IMR-90 (cell line): ENCODE measurements around the gene ATG2A. TPM values are rescaled to one million over a fixed set of nuclear protein-coding genes. Genes with fewer than 3 reads are reported as not detected.

Experiments used
- ATAC-seq: fragments of 200-7000 bp; cut with Tn5 transposase; 2 replicates; pipeline ENCODE4 v1.9.1; 2020; ENCODE audit warnings: low read depth, mild to moderate bottlenecking, moderate library complexity
- BruUV-seq: library from RNA; stranded (reverse); fragments of 400-500 nt; replicated peaks from 2 replicates; lab custom pipeline; 2021; lab: Mats Ljungman, UMichigan
- CTCF ChIA-PET: fragments of 300-600 bp; formaldehyde crosslinking; extraction: SDS; loops from one replicate; lab custom pipeline; 2021; ENCODE audit warnings: antibody characterized with exemption; lab: Yijun Ruan, JAX
- POLR2A ChIA-PET: fragments of 300-600 bp; sonication (Branson Sonifier 250); formaldehyde crosslinking; loops from one replicate; lab custom pipeline; 2022; ENCODE audit warnings: antibody characterized with exemption; ENCODE audit not compliant: unreplicated experiment; lab: Charles Lee
- DNase-seq: peaks from one replicate; pipeline ENCODE4 v3.0.0; 2013
- H2AFZ ChIP-seq: replicated peaks from 2 replicates; pipeline ENCODE3; 2013; ENCODE audit warnings: low read length, mild to moderate bottlenecking; ENCODE audit not compliant: poor library complexity
- H2AK5ac ChIP-seq: 2 replicates; pipeline ENCODE4 v1.6.1; 2013; ENCODE audit warnings: low read depth, low read length, inconsistent platforms
- H2AK9ac ChIP-seq: replicated peaks from 2 replicates; pipeline ENCODE3; 2013; ENCODE audit warnings: mild to moderate bottlenecking, low read depth, low read length, moderate library complexity; ENCODE audit not compliant: poor library complexity
- H2BK120ac ChIP-seq: 2 replicates; pipeline ENCODE4 v1.6.1; 2013; ENCODE audit warnings: low read depth, low read length, inconsistent platforms
- H2BK15ac ChIP-seq: 3 replicates; pipeline ENCODE4 v1.6.1; 2013; ENCODE audit warnings: low read depth, low read length, inconsistent platforms
- H2BK20ac ChIP-seq: 2 replicates; pipeline ENCODE4 v1.6.1; 2013; ENCODE audit warnings: low read depth, mild to moderate bottlenecking, inconsistent platforms, low read length, moderate library complexity
- H2BK5ac ChIP-seq: 2 replicates; pipeline ENCODE4 v1.6.1; 2013; ENCODE audit warnings: mild to moderate bottlenecking, low read depth, low read length, inconsistent platforms; ENCODE audit not compliant: poor library complexity, severe bottlenecking
- H3K14ac ChIP-seq: replicated peaks from 2 replicates; pipeline ENCODE4 v1.6.1; 2013; ENCODE audit warnings: low read depth, low read length, inconsistent platforms
- H3K18ac ChIP-seq: 2 replicates; pipeline ENCODE4 v1.6.1; 2013; ENCODE audit warnings: low read depth, low read length, control low read depth
- H3K23ac ChIP-seq: 2 replicates; pipeline ENCODE4 v1.6.1; 2013; ENCODE audit warnings: low read depth, low read length, inconsistent platforms
- H3K27ac ChIP-seq: 2 replicates; pipeline ENCODE4 v1.5.1; 2013; ENCODE audit warnings: mild to moderate bottlenecking, control low read depth, low read length; ENCODE audit not compliant: insufficient read depth
- H3K27me3 ChIP-seq: 2 replicates; pipeline ENCODE4 v1.6.1; 2013; ENCODE audit warnings: low read length; ENCODE audit not compliant: control insufficient read depth, insufficient read depth
- H3K36me3 ChIP-seq: 2 replicates; pipeline ENCODE4 v1.6.1; 2013; ENCODE audit warnings: low read length, mixed read lengths; ENCODE audit not compliant: control insufficient read depth, insufficient read depth
- H3K4ac ChIP-seq: 2 replicates; pipeline ENCODE4 v1.6.1; 2013; ENCODE audit warnings: low read depth, low read length, inconsistent platforms
- H3K4me1 ChIP-seq: 2 replicates; pipeline ENCODE4 v1.6.1; 2013; ENCODE audit warnings: low read length, mixed read lengths; ENCODE audit not compliant: control insufficient read depth, insufficient read depth
- H3K4me2 ChIP-seq: 2 replicates; pipeline ENCODE4 v1.6.1; 2013; ENCODE audit warnings: low read depth, mild to moderate bottlenecking, control low read depth, low read length, moderate library complexity
- H3K4me3 ChIP-seq: 2 replicates; pipeline ENCODE4 v1.5.1; 2013; ENCODE audit warnings: low read depth, mild to moderate bottlenecking, control low read depth, low read length, moderate library complexity; ENCODE audit not compliant: insufficient read depth
- H3K56ac ChIP-seq: 2 replicates; pipeline ENCODE4 v1.6.1; 2013; ENCODE audit warnings: low read length, inconsistent platforms; ENCODE audit not compliant: insufficient read depth; ENCODE audit errors: extremely low read depth
- H3K79me1 ChIP-seq, 2 experiments: 2 replicates each; pipeline ENCODE4 v1.6.1; 2013; ENCODE audit warnings: low read length in 2 of 2, inconsistent platforms in 1 of 2, low read depth in 1 of 2
- H3K9ac ChIP-seq: 2 replicates; pipeline ENCODE4 v1.6.1; 2013; ENCODE audit warnings: low read depth, low read length, control low read depth
- H3K9me1 ChIP-seq: 2 replicates; pipeline ENCODE4 v1.6.1; 2013; ENCODE audit warnings: low read length, inconsistent platforms; ENCODE audit not compliant: insufficient read depth
- H3K9me3 ChIP-seq: 2 replicates; pipeline ENCODE4 v1.6.1; 2013; ENCODE audit warnings: low read length; ENCODE audit not compliant: control insufficient read depth, insufficient read depth
- H4K20me1 ChIP-seq: 2 replicates; pipeline ENCODE4 v1.6.1; 2013; ENCODE audit warnings: low read length, inconsistent platforms; ENCODE audit not compliant: insufficient read depth
- H4K5ac ChIP-seq: 2 replicates; pipeline ENCODE4 v1.6.1; 2013; ENCODE audit warnings: mild to moderate bottlenecking, low read depth, low read length, control low read depth
- H4K8ac ChIP-seq, 2 experiments: 2 replicates each; pipeline ENCODE4 v1.6.1; 2013; ENCODE audit warnings: low read depth in 2 of 2, low read length in 2 of 2, control low read depth in 1 of 2, inconsistent platforms in 1 of 2
- H4K91ac ChIP-seq: 2 replicates; pipeline ENCODE4 v1.6.1; 2013; ENCODE audit warnings: low read depth, low read length, inconsistent platforms; ENCODE audit not compliant: insufficient read depth
- BHLHE40 ChIP-seq: fragments of 150-350 bp; IDR thresholded peaks from 2 replicates; pipeline ENCODE4 v1.6.1; 2016; ENCODE audit warnings: mild to moderate bottlenecking, low read depth, low read length
- CEBPB ChIP-seq: IDR thresholded peaks from 2 replicates; pipeline ENCODE4 v1.6.1; 2012; ENCODE audit warnings: low read depth, low read length, improper control_type of control experiment
- FOS ChIP-seq: fragments of 150-350 bp; IDR thresholded peaks from 2 replicates; pipeline ENCODE4 v1.6.1; 2016; ENCODE audit warnings: low read depth, low read length
- MAFK ChIP-seq: IDR thresholded peaks from 2 replicates; pipeline ENCODE4 v1.6.1; 2012; ENCODE audit warnings: low read depth, low read length, improper control_type of control experiment
- MAZ ChIP-seq: IDR thresholded peaks from 2 replicates; pipeline ENCODE4 v1.6.1; 2012; ENCODE audit warnings: low read depth, mild to moderate bottlenecking, low read length, improper control_type of control experiment, moderate library complexity, borderline replicate concordance
- MXI1 ChIP-seq: IDR thresholded peaks from 2 replicates; pipeline ENCODE4 v1.6.1; 2012; ENCODE audit warnings: low read depth, mild to moderate bottlenecking, low read length, moderate library complexity, borderline replicate concordance
- NFE2L2 ChIP-seq: fragments of 150-350 bp; IDR thresholded peaks from 2 replicates; pipeline ENCODE4 v1.6.1; 2016; ENCODE audit warnings: low read depth, mild to moderate bottlenecking, low read length
- POLR2A ChIP-seq: IDR thresholded peaks from 2 replicates; pipeline ENCODE4 v1.6.1; 2012; ENCODE audit warnings: mild to moderate bottlenecking, low read depth, low read length
- RAD21 ChIP-seq: IDR thresholded peaks from 2 replicates; pipeline ENCODE4 v1.6.1; 2012; ENCODE audit warnings: low read length, improper control_type of control experiment
- RCOR1 ChIP-seq: IDR thresholded peaks from 2 replicates; pipeline ENCODE4 v1.6.1; 2012; ENCODE audit warnings: mild to moderate bottlenecking, low read length, improper control_type of control experiment; ENCODE audit not compliant: insufficient replicate concordance
- RFX5 ChIP-seq: IDR thresholded peaks from 2 replicates; pipeline ENCODE4 v1.8.0; 2012; ENCODE audit warnings: low read depth, mild to moderate bottlenecking, low read length, moderate library complexity
- SMC3 ChIP-seq: fragments of 150-350 bp; IDR thresholded peaks from 2 replicates; pipeline ENCODE4 v1.6.1; 2016; ENCODE audit warnings: low read depth, mild to moderate bottlenecking, antibody characterized with exemption, low read length, moderate library complexity
- WGBS, 2 experiments: methylation state at CpG; one replicate each; pipeline versions ENCODE4 v1.1.5 to v1.1.7; 2013; ENCODE audit warnings: missing lambda C conversion rate in 2 of 2; ENCODE audit not compliant: insufficient read length in 1 of 2; ENCODE audit errors: extremely low coverage in 2 of 2; 5-methylcytosine and 5-hydroxymethylcytosine counted together
- dilution Hi-C: fragments of 300-500 bp; cut with HindIII; formaldehyde crosslinking; loops from one replicate; pipeline ENCODE4 v1.14.3; 2018; ENCODE audit warnings: low sequenced_read_pairs; ENCODE audit not compliant: unreplicated experiment
- in situ Hi-C: fragments of 300-500 bp; cut with MboI; formaldehyde crosslinking; loops from 3 replicates; pipeline ENCODE4 v1.14.3; 2019; ENCODE audit warnings: low sequenced_read_pairs, inconsistent platforms, mixed read lengths
- intact Hi-C: fragments of 100-400 bp; cut with micrococcal nuclease; formaldehyde crosslinking; loops from 2 replicates; pipeline ENCODE4 v1.10.0; 2022
- polyA plus RNA-seq, 3 experiments: library from polyadenylated mRNA; depleted of rRNA; stranded (reverse); fragments of >200 nt; gene quantifications; 2 replicates each; pipeline ENCODE4 v1.2.3, GENCODE V29; 2012; ENCODE audit warnings: low replicate concordance in 1 of 3
- total RNA-seq: library from RNA; depleted of rRNA; stranded (reverse); fragments of >200 nt; gene quantifications from 2 replicates; pipeline ENCODE4 v1.2.3, GENCODE V29; 2012
- TF ChIP-seq, protein P1 (sequence below): fragments of 150-350 bp; IDR thresholded peaks from 2 replicates; pipeline ENCODE4 v1.6.1; 2017; ENCODE audit warnings: mild to moderate bottlenecking, antibody characterized with exemption, low read length, low read depth
- TF ChIP-seq, protein P2 (sequence below): fragments of 150-350 bp; IDR thresholded peaks from 2 replicates; pipeline ENCODE4 v1.6.1; 2016; ENCODE audit warnings: low read depth, mild to moderate bottlenecking, low read length, moderate library complexity, borderline replicate concordance

Gene ATG2A
- total and polyA plus RNA-seq, 2 of the 4 experiments (the other 2 are of a cell fraction): 3.2 to 10.5 TPM

DNA sequence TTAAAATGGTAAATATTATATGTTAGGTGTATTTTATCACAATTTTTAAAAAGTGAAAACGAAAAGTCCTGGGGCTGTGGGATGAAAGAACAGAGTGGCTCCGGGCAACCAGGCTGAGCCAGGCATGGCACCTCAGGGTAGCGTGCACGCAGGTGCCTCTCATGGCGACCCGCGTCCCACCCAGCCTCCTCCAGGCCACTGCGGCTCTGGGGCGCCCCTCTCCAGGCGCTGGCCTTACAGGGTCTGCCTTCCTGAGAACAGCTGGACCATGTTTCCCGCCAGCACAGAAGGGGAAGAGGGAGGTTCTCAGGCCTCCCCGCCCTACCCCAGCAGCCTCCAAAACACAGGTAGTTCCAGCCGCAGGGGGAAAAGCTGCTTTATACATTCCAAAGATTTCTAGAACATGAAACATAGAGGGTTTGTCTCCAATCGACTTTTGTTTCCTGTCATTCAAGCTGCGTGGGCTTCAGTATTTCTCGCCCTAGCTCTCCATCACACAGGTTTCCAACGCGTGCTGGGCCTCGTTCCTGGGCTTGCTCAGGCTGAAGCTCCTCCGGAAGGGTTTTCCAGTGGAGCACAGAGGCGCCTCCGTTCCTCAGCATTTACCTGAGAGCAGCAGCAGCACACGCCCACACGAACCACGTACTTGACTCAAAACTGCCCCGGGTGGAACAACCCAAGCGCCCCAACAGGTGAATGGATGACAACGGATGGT lies 49.1 kb downstream of the ATG2A start:
- intact Hi-C loops: no loop called here
- TF ChIP-seq FOS: no peak
- TF ChIP-seq CEBPB: no peak
- TF ChIP-seq SMC3: no peak
- no peak for TF ChIP-seq MAZ
- TF ChIP-seq, protein P1, sequence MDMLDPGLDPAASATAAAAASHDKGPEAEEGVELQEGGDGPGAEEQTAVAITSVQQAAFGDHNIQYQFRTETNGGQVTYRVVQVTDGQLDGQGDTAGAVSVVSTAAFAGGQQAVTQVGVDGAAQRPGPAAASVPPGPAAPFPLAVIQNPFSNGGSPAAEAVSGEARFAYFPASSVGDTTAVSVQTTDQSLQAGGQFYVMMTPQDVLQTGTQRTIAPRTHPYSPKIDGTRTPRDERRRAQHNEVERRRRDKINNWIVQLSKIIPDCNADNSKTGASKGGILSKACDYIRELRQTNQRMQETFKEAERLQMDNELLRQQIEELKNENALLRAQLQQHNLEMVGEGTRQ: no peak
- no peak for TF ChIP-seq RFX5
- no peak for TF ChIP-seq POLR2A
- no peak for TF ChIP-seq RCOR1
- no peak for TF ChIP-seq MXI1
- TF ChIP-seq NFE2L2: no peak
- TF ChIP-seq BHLHE40: no peak
- no peak for TF ChIP-seq MAFK
- no peak for TF ChIP-seq RAD21
- TF ChIP-seq, protein P2, sequence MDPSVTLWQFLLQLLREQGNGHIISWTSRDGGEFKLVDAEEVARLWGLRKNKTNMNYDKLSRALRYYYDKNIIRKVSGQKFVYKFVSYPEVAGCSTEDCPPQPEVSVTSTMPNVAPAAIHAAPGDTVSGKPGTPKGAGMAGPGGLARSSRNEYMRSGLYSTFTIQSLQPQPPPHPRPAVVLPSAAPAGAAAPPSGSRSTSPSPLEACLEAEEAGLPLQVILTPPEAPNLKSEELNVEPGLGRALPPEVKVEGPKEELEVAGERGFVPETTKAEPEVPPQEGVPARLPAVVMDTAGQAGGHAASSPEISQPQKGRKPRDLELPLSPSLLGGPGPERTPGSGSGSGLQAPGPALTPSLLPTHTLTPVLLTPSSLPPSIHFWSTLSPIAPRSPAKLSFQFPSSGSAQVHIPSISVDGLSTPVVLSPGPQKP: no peak

More for the DNA sequence above, 49.1 kb downstream of the ATG2A start:
- H3K14ac ChIP-seq: peak overlapping the region; percentile 14; the same call in 1 of the 2 replicates
- H2AK9ac ChIP-seq: peak overlapping the region; percentile 7
- H2AFZ ChIP-seq: no peak overlapping the region
- peak overlapping the region; percentile 58; the same call in 1 of the 2 replicates for H2BK20ac ChIP-seq
- no peak overlapping the region for H3K4me2 ChIP-seq
- H2BK120ac ChIP-seq: peak overlapping the region; percentile 58
- H4K5ac ChIP-seq: no peak overlapping the region
- H4K91ac ChIP-seq: peak overlapping the region; percentile 37; the same call in 1 of the 2 replicates
- peaks cover 23% of the 10 kb centered on the region for H3K36me3 ChIP-seq
- no TSS peak for BruUV-seq
- ChIA-PET POLR2A (interaction anchor here (1.1 kb wide), 1 partner anchor 9 kb away, joined by 3 read pairs; no protein-coding TSS in a partner anchor), CTCF (interaction anchor here (1.6 kb wide), 1 partner anchor 18 kb away, joined by 4 read pairs; no protein-coding TSS in a partner anchor)
- DNase-seq (no peak), ATAC-seq (no peak)
- H3K4me3 ChIP-seq: no peak overlapping the region
- peaks cover 47% of the 10 kb centered on the region for H3K9me1 ChIP-seq
- dilution Hi-C loops: no loop called here
- no peak overlapping the region for H3K9ac ChIP-seq
- peak overlapping the region; percentile 4; the same call in 1 of the 2 replicates for H3K23ac ChIP-seq
- peak overlapping the region; percentile 58; the same call in 1 of the 3 replicates for H2BK15ac ChIP-seq
- peaks cover 17 to 80% of the 10 kb centered on the region in 2 experiments; a peak in 3 of 4 replicates for H3K79me1 ChIP-seq
- peak overlapping the region; percentile 7 for H2BK5ac ChIP-seq
- no peaks in the 10 kb centered on the region for H3K27me3 ChIP-seq
- WGBS, 2 experiments: 76% methylated on average over 17 of the region's 28 CpGs; no CpG with 5 or more reads in 1 of the 2 experiments
- H3K4me1 ChIP-seq: peaks cover 61% of the 10 kb centered on the region
- peak overlapping the region; percentile 47 for H3K4ac ChIP-seq
- H3K56ac ChIP-seq: no peak overlapping the region
- H4K20me1 ChIP-seq: peaks cover 87% of the 10 kb centered on the region
- H3K9me3 ChIP-seq: no peaks in the 10 kb centered on the region
- H4K8ac ChIP-seq: peak overlapping the region in 1 of 2 experiments; percentile 16; a peak in 1 of 4 replicates
- no peak overlapping the region for H3K18ac ChIP-seq
- peak overlapping the region; percentile 85 for H2AK5ac ChIP-seq
- in situ Hi-C loops: no loop called here
- H3K27ac ChIP-seq: peak overlapping the region; percentile 60; the same call in 1 of the 2 replicates
